ENCODE results near the gene IDUA.

DNA sequence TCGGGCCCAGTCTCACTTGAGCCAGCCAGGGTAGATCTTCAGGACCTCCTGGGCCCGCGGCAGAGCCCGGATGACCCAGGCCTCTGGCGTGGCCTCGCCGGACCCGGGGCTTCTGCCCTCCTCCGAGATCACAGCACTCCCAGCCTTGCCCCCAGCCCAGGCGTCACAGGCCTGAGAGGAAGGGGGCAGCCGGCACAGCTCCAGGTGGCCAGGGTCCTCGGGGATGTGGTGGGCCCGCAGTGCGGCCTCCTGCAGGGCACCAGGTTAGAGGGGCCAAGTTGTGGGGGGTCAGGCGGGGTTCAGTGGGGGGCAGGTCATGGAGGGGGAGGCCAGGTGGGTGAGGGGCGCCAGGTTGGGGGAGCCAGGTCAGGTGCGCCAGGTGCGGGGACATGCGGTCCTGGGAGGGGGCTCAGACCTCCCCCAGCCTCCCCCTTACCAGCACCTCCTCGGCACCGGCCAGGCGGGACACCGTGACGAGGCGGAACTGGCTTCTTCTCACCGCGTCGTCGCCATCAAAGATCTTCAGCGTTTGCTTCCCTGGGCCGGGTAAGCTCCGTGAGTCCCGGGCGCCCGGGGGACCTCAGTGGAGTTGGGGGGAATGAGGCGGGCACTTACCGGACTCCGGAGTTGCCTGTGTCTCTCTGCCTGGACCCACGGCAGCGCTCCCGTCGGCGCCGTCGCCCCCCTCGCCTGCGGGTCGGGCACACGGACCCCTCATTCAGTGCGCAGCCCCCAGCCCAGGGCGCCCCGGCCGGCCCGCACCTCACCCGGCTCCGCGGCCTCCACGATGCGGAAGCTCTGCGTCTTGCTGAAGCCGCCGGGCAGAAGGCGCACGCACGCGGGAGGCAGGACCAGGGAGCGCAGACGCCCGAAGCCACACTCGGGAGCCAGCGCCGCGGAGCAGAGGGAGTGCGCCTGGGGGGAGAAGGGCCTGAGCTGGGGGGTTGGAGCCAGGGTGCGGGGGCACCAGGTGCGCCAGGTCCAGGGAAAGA is 19.4 kb upstream of the IDUA start:
- TF ChIP-seq, protein P1, sequence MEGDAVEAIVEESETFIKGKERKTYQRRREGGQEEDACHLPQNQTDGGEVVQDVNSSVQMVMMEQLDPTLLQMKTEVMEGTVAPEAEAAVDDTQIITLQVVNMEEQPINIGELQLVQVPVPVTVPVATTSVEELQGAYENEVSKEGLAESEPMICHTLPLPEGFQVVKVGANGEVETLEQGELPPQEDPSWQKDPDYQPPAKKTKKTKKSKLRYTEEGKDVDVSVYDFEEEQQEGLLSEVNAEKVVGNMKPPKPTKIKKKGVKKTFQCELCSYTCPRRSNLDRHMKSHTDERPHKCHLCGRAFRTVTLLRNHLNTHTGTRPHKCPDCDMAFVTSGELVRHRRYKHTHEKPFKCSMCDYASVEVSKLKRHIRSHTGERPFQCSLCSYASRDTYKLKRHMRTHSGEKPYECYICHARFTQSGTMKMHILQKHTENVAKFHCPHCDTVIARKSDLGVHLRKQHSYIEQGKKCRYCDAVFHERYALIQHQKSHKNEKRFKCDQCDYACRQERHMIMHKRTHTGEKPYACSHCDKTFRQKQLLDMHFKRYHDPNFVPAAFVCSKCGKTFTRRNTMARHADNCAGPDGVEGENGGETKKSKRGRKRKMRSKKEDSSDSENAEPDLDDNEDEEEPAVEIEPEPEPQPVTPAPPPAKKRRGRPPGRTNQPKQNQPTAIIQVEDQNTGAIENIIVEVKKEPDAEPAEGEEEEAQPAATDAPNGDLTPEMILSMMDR (IDR thresholded peaks at IDR 0.05; ENCODE audit: insufficient read depth, low read length) = no peak
- no peak for TF ChIP-seq POLR2AphosphoS5 (IDR thresholded peaks at IDR 0.05; ENCODE audit: low read depth)

All from HL-60 (cell line).